Inflammatory macrophage treated with lipopolysaccharide for 1 hour (primary cell): ENCODE results near the gene FAM156B.
"Not testable (repeated sequence)": the region's sequence is repeated elsewhere in the genome, so short reads cannot be mapped to it uniquely, and the experiment has no call there.

Experiments
- DNase-seq, 2 donors: peaks; one replicate each; pipeline ENCODE4 v3.0.0-alpha.2; 2020 to 2022

Gene FAM156B

GRCh38 chrX:52930214-52930613, 33.1 kb downstream of the FAM156B start:
- DNase-seq: not testable (repeated sequence)

- DNase-seq: no peak
Measured at GRCh38 chrX:52933213-52933612, 36.1 kb downstream of the FAM156B start.

GRCh38 chrX:52933976-52934703, 37.0 kb downstream of the FAM156B start:
- DNase-seq: peak in 1 of 2 donors; percentile 9

- peak; percentile 86 for DNase-seq
Measured at GRCh38 chrX:52934704-52935469, 37.8 kb downstream of the FAM156B start.

GRCh38 chrX:52935470-52935784, 38.3 kb downstream of the FAM156B start:
- not testable (repeated sequence) for DNase-seq

GRCh38 chrX:52940704-52941103, 43.6 kb downstream of the FAM156B start:
- DNase-seq: not testable (repeated sequence)

- DNase-seq: not testable (repeated sequence)
Measured at GRCh38 chrX:52941728-52942127, 44.6 kb downstream of the FAM156B start.

- not testable (repeated sequence) for DNase-seq
Measured at GRCh38 chrX:52945838-52946494, 48.8 kb downstream of the FAM156B start.

GRCh38 chrX:52947501-52947900, 50.4 kb downstream of the FAM156B start:
- not testable (repeated sequence) for DNase-seq

- not testable (repeated sequence) for DNase-seq
Measured at GRCh38 chrX:52948265-52948664, 51.1 kb downstream of the FAM156B start.

GRCh38 chrX:52949325-52949724, 52.2 kb downstream of the FAM156B start:
- DNase-seq: not testable (repeated sequence)

- not testable (repeated sequence) for DNase-seq
Measured at GRCh38 chrX:52949884-52950283, 52.8 kb downstream of the FAM156B start.
